HG03575 (cell line): ENCODE measurements around the gene ATP2B3.

Source experiments
- ATAC-seq: cut with Tn5 transposase; IDR thresholded peaks from one replicate; pipeline ENCODE4 v1.9.1; 2021; ENCODE audit not compliant: unreplicated experiment, insufficient number of reproducible peaks, low FRiP score; ENCODE audit errors: extremely low read depth

Gene ATP2B3

DNA sequence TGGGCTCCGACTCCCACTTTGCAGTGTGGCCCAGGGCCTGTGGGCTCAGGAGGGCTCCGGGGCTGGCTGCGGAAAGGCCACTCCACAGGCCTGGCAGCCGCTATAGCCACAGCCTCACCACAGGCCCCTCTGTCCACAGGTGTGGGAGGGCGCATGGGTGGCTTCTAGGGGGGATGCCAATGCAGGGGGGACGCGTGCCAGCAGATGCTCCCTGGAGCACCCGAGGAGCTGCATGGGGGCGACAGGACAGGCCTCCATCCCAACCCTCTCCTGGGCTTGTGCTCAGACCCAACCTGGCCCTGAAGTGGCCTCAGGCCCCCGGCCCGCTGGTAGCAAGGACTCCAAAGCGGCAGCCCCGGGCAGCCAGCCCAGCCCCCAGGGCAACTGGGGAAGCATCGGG lies 14.6 kb upstream of the ATP2B3 start:
- no peak for ATAC-seq

DNA sequence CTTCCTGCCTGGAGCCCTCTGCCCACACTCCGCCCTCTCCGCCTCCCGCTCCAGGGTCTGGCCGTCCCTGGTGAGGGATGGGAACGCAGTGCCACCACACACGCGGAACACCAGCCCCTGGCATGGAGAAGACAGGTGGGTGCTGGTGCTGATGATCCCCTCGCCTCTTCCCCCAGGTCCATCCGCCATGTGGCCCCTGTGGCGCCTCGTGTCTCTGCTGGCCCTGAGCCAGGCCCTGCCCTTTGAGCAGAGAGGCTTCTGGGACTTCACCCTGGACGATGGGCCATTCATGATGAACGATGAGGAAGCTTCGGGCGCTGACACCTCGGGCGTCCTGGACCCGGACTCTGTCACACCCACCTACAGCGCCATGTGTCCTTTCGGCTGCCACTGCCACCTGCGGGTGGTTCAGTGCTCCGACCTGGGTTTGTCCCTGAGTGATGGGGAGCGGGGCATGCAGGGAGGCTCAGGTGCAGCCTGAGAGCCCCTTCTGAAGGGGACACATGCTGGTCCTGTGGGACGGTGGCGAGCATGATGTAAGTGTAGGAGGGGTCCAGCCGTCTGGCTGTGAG lies 12.9 kb upstream of the ATP2B3 start:
- ATAC-seq = no peak

DNA sequence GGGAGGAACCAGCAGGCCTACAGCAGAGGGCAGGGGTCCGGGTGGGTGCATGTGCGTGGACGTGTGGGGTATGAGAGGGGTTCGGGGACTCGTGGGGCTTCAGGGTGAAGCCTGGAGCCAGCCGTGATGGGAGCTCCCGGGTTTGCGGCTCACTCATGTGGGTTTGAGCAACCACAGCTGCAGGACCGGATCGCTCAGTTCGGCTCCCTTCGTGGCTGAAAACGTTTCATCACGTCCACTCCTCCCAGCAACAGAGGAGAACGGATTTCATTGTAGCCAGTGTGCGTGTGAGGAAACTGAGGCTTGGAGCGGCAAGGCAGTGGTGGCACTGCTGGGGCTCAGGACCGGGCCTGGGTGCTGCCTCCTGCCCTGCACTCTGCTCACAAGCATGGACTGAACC lies 12.1 kb upstream of the ATP2B3 start:
- ATAC-seq = no peak

DNA sequence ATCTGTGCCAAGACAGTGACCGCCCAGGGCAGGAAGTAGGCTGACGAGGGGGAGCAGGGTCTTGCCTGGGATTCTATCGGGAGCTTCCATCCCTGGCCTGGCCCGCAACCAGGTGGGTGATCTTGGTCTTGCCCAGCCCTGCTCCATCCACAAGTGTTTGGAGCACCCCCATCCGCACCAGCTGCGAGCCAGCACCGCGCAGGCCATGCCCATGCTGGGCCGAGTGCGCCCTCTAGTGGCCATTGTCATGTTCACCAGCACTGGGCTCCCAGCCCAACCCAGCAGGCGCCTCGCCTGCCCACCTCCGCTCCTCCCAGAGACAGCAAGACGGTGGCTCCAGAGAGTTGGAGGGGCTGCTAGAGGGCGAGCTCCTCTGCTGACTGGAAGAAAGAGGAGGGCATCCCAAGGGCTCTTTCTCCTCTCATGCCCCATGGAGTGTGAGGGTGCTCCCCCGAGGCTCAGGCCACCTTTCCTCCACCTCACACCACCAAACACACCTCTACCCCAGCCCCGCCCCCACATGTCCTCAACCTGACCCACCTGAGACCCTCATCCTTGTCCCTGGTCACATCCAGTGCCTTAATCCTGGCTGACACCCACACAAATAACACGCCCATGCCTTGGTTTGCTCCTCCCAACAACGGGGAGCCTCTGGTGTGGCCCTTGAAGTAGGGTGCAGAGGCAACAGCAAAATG lies 9.8 kb upstream of the ATP2B3 start:
- ATAC-seq = no peak

DNA sequence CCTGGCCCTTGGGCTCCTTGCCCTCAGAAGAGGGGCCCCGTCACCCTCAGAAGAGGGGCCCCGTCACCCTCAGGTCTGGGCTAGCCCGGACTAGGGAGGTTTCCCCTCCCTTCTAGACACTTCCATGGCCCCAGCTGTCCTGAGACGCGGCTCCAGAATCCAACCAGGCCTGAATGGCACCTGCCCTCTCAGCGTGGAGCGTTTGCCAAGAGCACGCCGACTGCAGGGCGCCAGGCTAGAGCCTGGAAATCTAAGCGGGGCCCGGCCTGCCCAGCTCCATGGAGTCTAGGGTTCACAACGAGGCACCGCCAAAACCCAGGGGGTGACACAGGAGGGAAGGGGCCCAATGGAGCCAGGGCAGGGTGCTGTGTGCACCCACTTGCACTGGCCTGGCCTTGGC lies 7.8 kb upstream of the ATP2B3 start:
- ATAC-seq = no peak

DNA sequence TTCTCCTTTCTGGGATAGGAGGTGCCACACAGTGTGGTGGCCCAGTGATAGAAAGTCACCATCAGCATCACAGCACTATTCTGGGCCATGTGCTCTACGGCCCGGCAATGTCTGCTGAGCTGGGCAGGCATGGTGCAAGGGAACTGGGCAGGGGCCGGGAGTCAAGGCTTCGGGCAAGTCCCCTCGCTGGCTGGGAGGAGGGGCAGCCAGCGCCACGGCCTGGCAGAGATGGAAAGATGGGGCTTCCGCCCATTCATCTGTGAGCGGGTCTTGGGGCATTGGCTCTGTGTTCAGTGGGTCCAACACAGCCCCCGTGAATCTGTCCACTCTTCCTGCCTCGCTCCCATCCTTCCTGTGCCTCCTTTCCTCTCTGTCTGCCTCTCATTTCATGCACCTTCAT lies 7.1 kb upstream of the ATP2B3 start:
- no peak for ATAC-seq

DNA sequence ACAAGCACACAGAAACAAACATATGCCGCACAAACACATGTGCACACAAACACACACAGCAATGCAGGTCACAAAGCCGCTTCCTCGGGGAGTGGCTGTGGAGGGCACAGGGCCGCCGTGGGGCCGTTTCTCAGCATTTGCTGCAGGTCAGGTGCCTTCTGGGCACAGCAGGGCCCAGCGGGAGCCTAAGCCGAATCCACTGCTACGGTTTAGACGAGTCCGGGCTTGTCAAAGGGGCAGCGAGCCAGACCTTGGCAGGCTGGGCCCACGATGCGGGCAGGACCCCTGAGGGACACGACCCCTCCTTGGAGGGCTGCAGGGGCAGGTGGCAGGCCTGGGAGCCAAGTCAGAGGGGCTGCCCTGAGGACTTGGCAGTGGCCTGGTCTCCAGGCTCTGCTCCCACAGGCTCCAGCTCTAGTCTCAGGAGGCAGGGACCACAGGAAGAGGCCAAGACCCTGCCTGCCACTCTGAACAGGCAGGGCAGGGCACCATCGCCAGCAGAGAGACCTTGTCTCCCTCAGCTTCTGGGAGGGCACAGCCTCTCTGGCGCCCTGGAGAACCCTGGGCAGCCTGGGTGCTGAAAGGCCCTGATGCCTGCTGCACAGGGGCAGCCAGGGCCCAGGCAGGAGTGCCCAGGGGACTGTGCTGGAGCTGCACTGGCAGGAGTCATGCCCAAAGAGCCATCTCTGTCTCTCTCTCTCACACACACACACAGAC lies 5.5 kb upstream of the ATP2B3 start:
- no peak for ATAC-seq

DNA sequence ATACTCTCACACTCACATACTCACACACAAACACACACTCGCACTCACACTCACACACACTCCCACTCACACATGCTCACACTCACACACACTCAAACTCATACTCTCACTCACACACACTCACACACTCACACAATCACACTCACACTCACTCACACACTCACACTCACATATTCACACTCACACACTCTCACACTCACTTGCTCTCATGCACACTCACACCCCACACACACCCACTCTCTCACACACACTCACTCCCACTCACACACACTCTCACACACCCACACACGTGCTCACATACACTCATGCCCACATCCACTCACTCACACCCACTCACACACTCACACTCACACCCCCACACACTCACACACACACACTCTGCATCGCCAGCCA lies 4.9 kb upstream of the ATP2B3 start:
- no peak for ATAC-seq

DNA sequence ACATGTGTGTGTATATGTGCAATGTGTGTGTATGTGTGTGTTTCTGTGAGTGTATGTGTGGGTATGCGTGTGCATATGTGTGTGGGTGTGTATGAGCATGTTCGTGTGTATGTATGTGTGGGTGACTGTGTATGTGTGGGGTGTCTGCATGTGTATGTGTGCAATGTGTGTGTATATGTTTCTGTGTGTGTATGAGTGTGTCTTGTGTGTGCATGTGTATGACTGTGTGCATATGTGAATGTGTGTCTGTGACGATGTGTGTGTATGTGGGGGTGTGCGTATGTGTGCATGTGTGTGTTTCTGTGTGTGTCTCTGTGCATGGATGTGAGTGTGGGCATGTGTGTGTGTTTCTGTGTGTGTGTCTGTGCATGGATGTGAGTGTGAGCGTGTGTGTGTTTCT lies 4.2 kb upstream of the ATP2B3 start:
- ATAC-seq = no peak

DNA sequence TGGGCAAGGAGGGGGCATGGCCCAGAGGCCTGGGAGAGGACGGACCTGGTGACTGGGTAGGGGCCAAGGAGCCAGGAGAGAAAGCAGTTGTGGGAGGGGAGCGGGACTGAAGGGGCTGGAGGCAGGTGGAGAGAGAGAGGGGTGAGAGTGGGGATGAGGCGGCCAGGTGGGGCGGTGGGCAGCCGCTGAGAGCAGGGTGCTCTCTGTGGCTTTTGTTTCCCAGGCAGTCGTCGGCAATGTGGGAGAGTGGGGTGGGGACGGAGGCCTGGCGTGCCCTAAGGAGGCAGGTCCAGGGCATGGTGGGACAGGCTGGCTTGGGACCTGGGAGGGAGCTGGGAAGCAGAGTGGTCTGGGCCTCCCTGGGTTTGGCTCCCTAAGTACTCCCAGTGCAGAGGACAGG lies 3.2 kb upstream of the ATP2B3 start:
- ATAC-seq = no peak

DNA sequence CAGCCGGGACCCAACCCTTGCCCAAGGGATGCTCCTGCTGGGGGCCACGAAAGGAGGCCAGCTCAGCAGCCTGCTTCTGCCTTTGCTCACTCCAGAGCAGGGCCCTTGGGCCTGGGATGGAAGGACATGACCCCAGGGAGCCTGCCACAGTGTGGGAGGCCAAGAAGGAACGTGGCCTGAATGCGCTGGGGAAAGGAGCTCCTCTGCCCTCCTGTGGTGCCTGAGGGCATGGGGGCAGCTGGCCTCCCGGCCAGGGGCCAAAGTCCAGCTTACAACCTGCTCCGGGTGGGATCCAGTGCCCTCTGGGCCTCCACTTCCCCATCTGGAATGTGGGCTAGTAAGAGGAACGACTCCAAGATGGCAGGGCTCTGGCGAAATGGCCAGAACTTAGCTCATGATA lies 2.0 kb upstream of the ATP2B3 start:
- ATAC-seq = no peak

DNA sequence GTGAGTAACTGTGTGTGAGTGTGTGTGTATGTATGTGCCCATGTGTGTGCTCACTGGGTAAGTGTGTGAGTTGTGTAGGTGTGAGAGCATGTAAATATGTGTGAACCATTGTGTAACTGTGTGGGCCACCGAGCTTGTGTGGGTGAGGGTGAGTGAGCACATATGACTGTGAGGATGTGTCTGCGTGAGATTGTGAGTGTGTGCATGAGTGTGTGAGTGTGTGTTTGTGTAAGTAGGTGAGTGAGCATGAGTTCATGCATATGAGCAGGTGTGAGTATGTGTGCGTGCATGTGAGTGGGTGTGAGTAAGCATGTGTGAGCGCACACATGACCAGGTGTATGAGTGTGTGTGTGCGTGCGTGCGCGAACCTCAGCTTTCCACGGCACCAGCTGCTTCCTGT lies 1.4 kb upstream of the ATP2B3 start:
- no peak for ATAC-seq

DNA sequence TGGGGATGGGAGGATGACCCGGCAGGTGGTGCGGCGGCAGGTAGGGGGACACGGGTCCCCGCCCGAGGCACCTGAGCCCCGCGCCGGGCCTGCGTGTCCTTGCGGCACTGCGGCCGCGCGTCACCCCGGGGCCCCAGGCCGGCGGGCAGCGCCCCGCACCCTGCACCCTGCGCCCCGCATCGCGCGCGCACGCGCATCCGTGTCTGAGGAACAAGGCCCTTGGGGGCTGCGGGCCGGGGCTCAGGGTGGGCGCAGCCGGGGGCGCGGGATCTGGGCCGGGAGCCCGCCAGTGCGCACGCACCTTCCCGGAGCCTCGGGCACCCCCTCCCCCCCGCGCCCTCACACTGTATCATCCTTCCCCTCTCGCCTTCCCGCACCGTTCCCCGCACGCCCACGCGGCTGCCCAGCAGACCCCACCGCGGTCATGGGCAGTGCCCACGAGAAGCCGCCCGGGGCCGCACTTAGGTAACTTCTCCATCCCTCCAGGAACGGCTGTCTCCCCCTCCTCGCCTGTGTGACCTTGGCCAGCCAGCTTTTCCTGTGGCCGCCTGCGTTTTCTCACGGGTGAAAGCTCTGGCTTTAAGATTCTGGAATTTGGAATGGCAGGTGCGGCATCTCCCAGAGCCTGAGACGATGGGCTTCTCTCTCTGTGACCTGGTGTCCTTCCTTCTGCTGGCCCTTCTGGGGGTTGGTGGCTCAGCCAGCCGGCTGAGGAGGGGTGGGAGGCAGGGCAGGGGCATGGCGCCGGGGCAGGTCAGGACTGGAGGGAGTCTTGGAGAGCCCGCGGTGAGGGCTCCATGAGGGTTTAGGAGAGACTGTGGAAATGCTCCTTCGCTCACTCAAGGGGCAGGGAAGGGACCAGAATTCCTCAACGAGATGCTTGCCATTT lies 748 bp downstream of the ATP2B3 start:
- no peak for ATAC-seq

DNA sequence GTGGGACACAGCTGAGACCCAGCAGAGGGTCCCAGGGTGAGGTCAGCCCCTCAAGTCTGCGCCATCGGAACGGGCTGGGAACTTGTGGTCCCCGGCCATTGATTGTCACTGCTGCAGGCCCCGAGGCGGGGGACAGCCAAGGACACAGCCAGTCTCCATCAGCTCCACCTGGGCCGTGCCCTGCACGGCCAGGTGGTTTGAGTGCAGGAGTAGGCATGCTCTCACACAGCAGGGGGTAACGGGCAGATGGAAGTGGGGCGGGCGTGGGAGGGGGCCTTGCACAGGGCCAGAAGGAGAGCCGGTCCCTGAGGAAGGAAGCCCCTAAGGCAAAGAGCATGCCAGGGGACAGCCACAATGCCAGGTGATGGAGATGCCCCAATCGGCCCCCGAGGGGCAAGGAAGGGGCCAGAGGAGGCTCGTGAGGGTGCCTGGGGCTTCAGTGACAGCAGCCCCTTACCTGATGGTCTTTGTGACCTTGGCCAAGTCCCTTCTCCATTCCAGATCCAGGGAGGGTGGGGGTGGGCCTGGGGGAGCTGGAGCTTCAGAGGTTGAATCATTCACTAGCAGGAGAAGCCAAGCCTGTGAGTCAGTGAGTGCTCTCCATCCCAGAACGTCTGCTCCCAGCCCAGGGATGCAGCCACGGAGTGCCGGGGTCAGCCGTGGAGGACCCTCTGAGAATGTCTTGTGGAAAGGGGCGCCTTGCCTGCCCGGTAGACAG lies 2.3 kb downstream of the ATP2B3 start:
- no peak for ATAC-seq

DNA sequence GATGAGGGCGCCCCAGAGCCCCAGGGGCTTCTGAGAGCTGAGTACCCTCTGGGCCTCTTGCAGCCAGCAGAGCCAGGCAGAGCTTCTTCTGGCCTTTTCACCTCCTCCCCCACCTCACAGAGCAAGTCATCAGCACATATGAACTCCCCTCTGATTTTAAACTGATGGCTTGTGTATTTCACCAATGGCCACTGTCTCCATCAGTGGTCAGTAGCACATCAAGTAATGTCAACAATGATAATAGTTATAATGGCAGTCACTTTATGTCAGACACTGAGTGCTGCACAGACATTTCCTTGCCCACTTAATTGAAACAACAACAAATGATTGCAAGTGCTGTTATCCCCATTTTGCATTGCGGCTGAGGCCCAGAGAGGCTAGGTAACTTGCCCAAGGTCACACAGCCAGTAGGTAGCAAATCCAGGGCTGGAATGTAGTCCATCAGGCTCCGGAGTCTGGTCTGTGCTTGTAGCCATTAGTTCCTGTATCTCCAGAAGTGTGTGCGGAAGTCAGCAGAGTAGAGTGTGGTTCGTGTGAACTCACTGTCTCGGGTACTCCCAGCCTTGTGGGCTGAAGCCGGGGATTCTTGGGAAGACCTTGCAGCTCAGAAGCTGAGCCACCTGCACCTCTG lies 3.0 kb downstream of the ATP2B3 start:
- ATAC-seq = no peak

DNA sequence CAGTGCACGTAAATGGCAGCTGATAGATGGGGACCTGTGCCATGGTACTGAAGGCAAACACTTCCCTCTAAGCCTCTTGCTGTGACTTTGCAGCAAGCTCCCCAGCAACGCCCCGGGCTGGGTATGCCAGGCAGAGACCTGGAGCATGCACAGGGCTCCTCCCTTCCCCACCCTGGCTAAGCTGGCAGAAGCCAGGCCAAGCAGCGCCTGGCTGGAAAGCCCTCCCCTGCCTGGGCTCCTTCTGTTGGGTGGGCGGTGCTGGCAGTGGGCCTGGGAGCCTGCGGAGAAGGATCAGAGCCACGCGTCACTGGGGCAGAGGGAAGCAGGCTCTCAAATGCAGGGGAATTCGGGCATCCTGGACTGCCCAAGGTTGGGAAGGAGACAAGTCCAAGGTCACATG lies 3.6 kb downstream of the ATP2B3 start:
- no peak for ATAC-seq

DNA sequence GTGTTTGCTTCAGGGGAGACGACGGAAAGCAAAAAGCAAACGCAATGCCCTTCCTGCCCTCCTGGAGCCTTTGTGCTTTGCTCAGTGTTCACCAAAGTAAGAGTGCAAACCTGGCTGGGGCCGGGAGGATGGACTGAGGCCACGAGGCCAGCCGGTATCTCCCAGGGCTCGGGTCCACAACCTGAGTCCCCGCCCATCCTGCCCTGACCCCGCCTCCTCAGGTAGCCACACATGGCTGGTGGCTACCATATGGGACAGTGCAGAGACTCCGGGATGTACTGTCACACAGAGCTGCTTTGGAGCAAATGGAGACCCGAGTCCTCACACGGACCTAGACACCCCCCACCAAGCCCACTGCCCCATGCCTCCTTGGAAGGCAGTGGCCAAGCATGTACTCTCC lies 4.8 kb downstream of the ATP2B3 start:
- ATAC-seq = no peak

DNA sequence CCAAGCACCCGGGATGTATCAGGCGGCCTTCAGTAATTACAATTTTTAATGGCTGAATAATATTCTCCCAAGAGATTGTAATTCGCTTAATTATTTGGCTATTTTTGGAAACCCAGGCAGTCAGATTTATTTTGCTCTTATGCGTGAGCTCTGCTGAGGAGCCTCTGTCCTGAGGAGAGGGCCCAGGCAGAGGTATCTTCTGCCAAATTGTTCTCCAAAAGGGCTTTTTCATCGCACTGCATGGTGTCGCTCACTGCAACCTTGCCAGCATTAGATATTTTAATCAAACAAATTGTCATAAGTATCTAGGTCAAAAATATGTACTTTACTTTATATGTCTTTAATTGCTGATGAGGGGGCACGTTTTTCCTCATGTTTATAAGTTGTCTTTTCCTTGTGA lies 5.8 kb downstream of the ATP2B3 start:
- no peak for ATAC-seq

DNA sequence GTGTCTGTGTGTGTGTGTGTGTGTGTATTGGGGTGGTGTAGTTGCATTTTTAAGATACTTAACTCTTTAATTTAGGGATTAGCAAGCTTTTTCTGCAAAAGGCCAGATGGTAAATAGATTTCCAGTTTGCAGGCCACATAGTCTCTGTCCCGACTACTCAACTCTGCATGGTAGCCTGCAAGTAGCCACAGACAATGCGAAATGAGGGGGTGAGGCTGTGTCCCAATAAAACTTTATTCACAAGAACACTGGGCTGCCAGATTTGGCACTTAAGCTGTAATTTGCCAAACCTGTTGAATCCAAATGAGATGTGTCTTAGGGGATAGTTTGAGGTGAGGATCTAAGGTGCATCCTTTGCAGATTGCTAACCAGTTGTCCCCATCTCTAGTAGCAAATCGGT lies 6.8 kb downstream of the ATP2B3 start:
- no peak for ATAC-seq
